GM12878 (cell line): Measurements from ENCODE around the gene AOPEP. TPM values are rescaled to one million over a fixed set of nuclear protein-coding genes. Genes with fewer than 3 reads are reported as not detected.

ENCODE experiments used
- ATAC-seq: fragments of 200-7000 bp; cut with Tn5 transposase; 3 replicates; pipeline ENCODE4 v1.9.1; 2020; ENCODE audit warnings: mild to moderate bottlenecking, moderate library complexity
- BruUV-seq: library from RNA; stranded (reverse); fragments of 400-500 nt; replicated peaks from 2 replicates; lab custom pipeline; 2021; lab: Mats Ljungman, UMichigan
- CTCF ChIA-PET: fragments of 300-600 bp; sonication (Branson Sonifier 250); formaldehyde crosslinking; extraction: SDS; loops from one replicate; lab custom pipeline; 2021; ENCODE audit warnings: inconsistent platforms; lab: Yijun Ruan, JAX
- POLR2A ChIA-PET: fragments of 350-600 bp; formaldehyde crosslinking; extraction: SDS; loops from one replicate; lab custom pipeline; 2021; ENCODE audit warnings: inconsistent platforms; lab: Charles Lee
- RAD21 ChIA-PET: fragments of 300-600 bp; sonication (Branson Sonifier 250); formaldehyde crosslinking; loops from one replicate; lab custom pipeline; 2023; ENCODE audit warnings: antibody characterized with exemption; ENCODE audit not compliant: unreplicated experiment; lab: Charles Lee
- SMC1A ChIA-PET: fragments of 300-600 bp; sonication (Branson Sonifier 250); formaldehyde crosslinking; loops from one replicate; lab custom pipeline; 2023; ENCODE audit not compliant: unreplicated experiment, uncharacterized antibody; lab: Charles Lee
- DNase-seq: peaks from one replicate; pipeline ENCODE4 v3.0.0-alpha.2; 2011; ENCODE audit warnings: low read depth, low spot score
- FAIRE-seq: peaks from 3 replicates; lab custom pipeline; 2011; peaks lifted over from hg19 to GRCh38; lab: Jason Lieb, UNC
- H2AFZ ChIP-seq: 2 replicates; pipeline ENCODE4 v1.6.0; 2011; ENCODE audit warnings: low read depth, low read length, control low read depth; ENCODE audit not compliant: control insufficient read depth
- H3K27ac ChIP-seq: 2 replicates; pipeline ENCODE4 v1.5.1; 2011; ENCODE audit warnings: control low read depth; ENCODE audit not compliant: control insufficient read depth, insufficient read depth
- H3K27me3 ChIP-seq, 2 experiments: replicated peaks in 1 of 2; 2 replicates each; pipeline versions ENCODE4 v1.6.0 to v1.6.1; 2011; ENCODE audit warnings: low read length in 1 of 2; ENCODE audit not compliant: control insufficient read depth in 2 of 2, insufficient read depth in 2 of 2
- H3K36me3 ChIP-seq, 2 experiments: 2 replicates each; pipeline ENCODE4 v1.5.1; 2011; ENCODE audit warnings: low read length in 1 of 2; ENCODE audit not compliant: control insufficient read depth in 2 of 2, insufficient read depth in 2 of 2
- H3K4me1 ChIP-seq: 2 replicates; pipeline ENCODE4 v1.6.1; 2011; ENCODE audit warnings: mild to moderate bottlenecking, low read length, moderate library complexity, mixed read lengths; ENCODE audit not compliant: control insufficient read depth, insufficient read depth
- H3K4me2 ChIP-seq: 2 replicates; pipeline ENCODE4 v1.6.0; 2011; ENCODE audit warnings: control low read depth; ENCODE audit not compliant: control insufficient read depth, insufficient read depth
- H3K4me3 ChIP-seq: fragments of 200-600 bp; sonication (generic); 2 replicates; pipeline ENCODE4 v1.5.1; 2016
- H3K79me2 ChIP-seq: 2 replicates; pipeline ENCODE4 v1.6.0; 2011; ENCODE audit warnings: low read length; ENCODE audit not compliant: control insufficient read depth, insufficient read depth
- H3K9ac ChIP-seq: 2 replicates; pipeline ENCODE4 v1.8.0; 2011; ENCODE audit warnings: low read length, control low read depth, mixed read lengths; ENCODE audit not compliant: control insufficient read depth, insufficient read depth
- H3K9me3 ChIP-seq: replicated peaks from 3 replicates; pipeline ENCODE4 v1.5.1; 2011; ENCODE audit warnings: mild to moderate bottlenecking, low read length; ENCODE audit not compliant: control insufficient read depth, insufficient read depth
- H4K20me1 ChIP-seq: 2 replicates; pipeline ENCODE4 v1.6.0; 2011; ENCODE audit not compliant: control insufficient read depth, insufficient read depth
- CHD2 ChIP-seq: IDR thresholded peaks from 2 replicates; pipeline ENCODE4 v1.6.1; 2011; ENCODE audit warnings: low read depth, low read length, improper control_type of control experiment, borderline replicate concordance
- CHD4 ChIP-seq: fragments of 200-600 bp; sonication (generic); IDR thresholded peaks from 2 replicates; pipeline ENCODE4 v1.6.1; 2016; ENCODE audit warnings: mild to moderate bottlenecking
- GABPA ChIP-seq: IDR thresholded peaks from 2 replicates; pipeline ENCODE4 v1.6.1; 2014; ENCODE audit warnings: antibody characterized with exemption, low read depth, mild to moderate bottlenecking, inconsistent platforms
- HDGF ChIP-seq: fragments of 450-650 bp; IDR thresholded peaks from 2 replicates; pipeline ENCODE4 v1.6.1; 2016; ENCODE audit warnings: antibody characterized with exemption
- IKZF1 ChIP-seq: fragments of 450-650 bp; conservative IDR thresholded peaks from 2 replicates; pipeline ENCODE4 v1.6.1; 2017; ENCODE audit warnings: antibody characterized with exemption, mild to moderate bottlenecking
- IKZF2 ChIP-seq, 2 experiments: fragments of 450-650 bp; IDR thresholded peaks; 2 replicates each; pipeline ENCODE4 v1.6.1; 2017; ENCODE audit warnings: mild to moderate bottlenecking in 2 of 2, moderate library complexity in 2 of 2
- LARP7 ChIP-seq: fragments of 450-650 bp; IDR thresholded peaks from 2 replicates; pipeline ENCODE4 v1.6.1; 2017; ENCODE audit warnings: mild to moderate bottlenecking
- MEF2A ChIP-seq: IDR thresholded peaks from 2 replicates; pipeline ENCODE4 v1.6.1; 2011; ENCODE audit warnings: low read depth, mild to moderate bottlenecking, low read length, moderate library complexity; ENCODE audit not compliant: insufficient read depth
- MTA2 ChIP-seq: fragments of 450-650 bp; IDR thresholded peaks from 2 replicates; pipeline ENCODE4 v1.6.1; 2016; ENCODE audit warnings: low read depth, mild to moderate bottlenecking, moderate library complexity
- NKRF ChIP-seq: fragments of 450-650 bp; conservative IDR thresholded peaks from 2 replicates; pipeline ENCODE4 v1.6.1; 2017; ENCODE audit warnings: mild to moderate bottlenecking, moderate library complexity
- NRF1 ChIP-seq: conservative IDR thresholded peaks from 2 replicates; pipeline ENCODE4 v1.6.1; 2011; ENCODE audit warnings: mild to moderate bottlenecking, low read depth, low read length, improper control_type of control experiment
- PML ChIP-seq: IDR thresholded peaks from 2 replicates; pipeline ENCODE4 v1.6.1; 2012; ENCODE audit warnings: low read length, inconsistent platforms
- POLR2A ChIP-seq: IDR thresholded peaks from 2 replicates; pipeline ENCODE4 v1.6.1; 2011; ENCODE audit warnings: low read depth, mild to moderate bottlenecking, low read length
- RAD21 ChIP-seq: IDR thresholded peaks from 2 replicates; pipeline ENCODE4 v1.6.1; 2011; ENCODE audit warnings: mild to moderate bottlenecking, low read depth, low read length, moderate library complexity; ENCODE audit not compliant: insufficient read depth
- RUNX3 ChIP-seq: IDR thresholded peaks from 2 replicates; pipeline ENCODE4 v1.6.1; 2012; ENCODE audit warnings: low read length, inconsistent platforms
- TCF12 ChIP-seq: IDR thresholded peaks from 2 replicates; pipeline ENCODE4 v1.6.1; 2011; ENCODE audit warnings: low read depth, mild to moderate bottlenecking, low read length
- TCF3 ChIP-seq: IDR thresholded peaks from 2 replicates; pipeline ENCODE4 v1.6.1; 2012; ENCODE audit warnings: low read depth, mild to moderate bottlenecking, low read length, borderline replicate concordance; ENCODE audit not compliant: insufficient read depth
- ZNF274 ChIP-seq: IDR thresholded peaks from one replicate; pipeline ENCODE4 v1.8.0; 2011; ENCODE audit not compliant: insufficient read length, insufficient read depth
- ZNF384 ChIP-seq: IDR thresholded peaks from 2 replicates; pipeline ENCODE4 v1.6.1; 2012; ENCODE audit warnings: low read depth, mild to moderate bottlenecking, low read length, improper control_type of control experiment, borderline replicate concordance
- WGBS: methylation state at CpG from one replicate; pipeline ENCODE4 v1.1.6; 2016; ENCODE audit warnings: low lambda C conversion rate; ENCODE audit not compliant: insufficient replicate concordance, insufficient coverage; ENCODE audit errors: missing lambda C conversion rate; 5-methylcytosine and 5-hydroxymethylcytosine counted together
- in situ Hi-C: fragments of 300-500 bp; cut with MboI; formaldehyde crosslinking; loops from 9 replicates; pipeline ENCODE4 v1.14.3; 2018; ENCODE audit warnings: mixed read lengths
- intact Hi-C: fragments of 100-400 bp; cut with micrococcal nuclease; formaldehyde crosslinking; loops from one replicate; pipeline ENCODE4 v1.14.2; 2022; ENCODE audit not compliant: unreplicated experiment
- polyA plus RNA-seq, 11 experiments: library from polyadenylated mRNA; depleted of rRNA in 4 of 11; unstranded in 6 of 11; stranded (reverse) in 5 of 11; fragments of >200 nt; fragmentation: Nextera tagmentation in 4 of 11; fragmentation: Illumina TruSeq in 1 of 11; extraction: Ambion mirVana in 4 of 11; extraction: Trizol in 1 of 11; gene quantifications; 1 replicate in 1 of 11; 2 replicates in 10 of 11; pipeline versions ENCODE4 v1.2.1 to v1.2.3, GENCODE V29; 2011 to 2016; ENCODE audit warnings: inconsistent platforms in 2 of 11, missing spikeins in 2 of 11, low read depth in 1 of 11
- total RNA-seq, 4 experiments: library from RNA; depleted of rRNA in 3 of 4; stranded (reverse); fragments of >200 nt in 3 of 4; fragmentation: Illumina TruSeq in 1 of 4; extraction: Trizol in 1 of 4; gene quantifications; 2 replicates each; pipeline versions ENCODE4 v1.2.1 to v1.2.3, GENCODE V29; 2013 to 2021
- TF ChIP-seq, protein P1 (sequence below): fragments of 450-650 bp; IDR thresholded peaks from 2 replicates; pipeline ENCODE4 v1.6.1; 2017; ENCODE audit warnings: mild to moderate bottlenecking, moderate library complexity

The AOPEP gene
- total and polyA plus RNA-seq, 10 of the 15 experiments (the other 5 are each of a cell fraction or from before 2014, with no cell fraction given), result 2.3 to 16.9 (median 10.1) TPM

GRCh38 chr9:94821098-94821887 is 94.8 kb downstream of the AOPEP start:
- Histone ChIP-seq H3K9ac (no peak overlapping the region), H3K79me2 (no peaks in the 10 kb centered on the region), H3K4me2 (peak overlapping the region; percentile 62), H3K4me1 (peaks cover 11% of the 10 kb centered on the region), H2AFZ (no peak overlapping the region), H4K20me1 (no peaks in the 10 kb centered on the region), H3K4me3 (no peak overlapping the region), H3K36me3 (no peaks in the 10 kb centered on the region), H3K9me3 (no peaks in the 10 kb centered on the region), H3K27ac (peak overlapping the region; percentile 56), H3K27me3 (no peaks in the 10 kb centered on the region)
- ChIA-PET RAD21 (interaction anchor here (1.2 to 2.3 kb wide), 6 partner anchors 8 to 54 kb away, joined by 3 to 7 read pairs (median 4); no protein-coding TSS in a partner anchor), SMC1A (interaction anchor here (0.7 to 3.7 kb wide), 10 partner anchors 10 to 96 kb away, joined by 3 to 16 read pairs (median 5); no protein-coding TSS in a partner anchor), POLR2A (interaction anchor here (1.4 to 2.0 kb wide), 4 partner anchors 9 to 40 kb away, joined by 3 to 7 read pairs (median 5); no protein-coding TSS in a partner anchor), CTCF (interaction anchor here (0.6 to 1.9 kb wide), 3 partner anchors 9 to 152 kb away, joined by 3 to 6 read pairs (median 4); no protein-coding TSS in a partner anchor)
- DNase-seq (peak; percentile 59), ATAC-seq (peak; percentile 94), FAIRE-seq (peak; percentile 97)
- BruUV-seq, result no TSS peak
- 39% methylated on average over 3 of the region's 3 CpGs for WGBS
- intact Hi-C loops (no loop called here), in situ Hi-C loops (no loop called here)
- TF ChIP-seq IKZF1, result peak; percentile 82
- no peak for TF ChIP-seq PML
- TF ChIP-seq CHD4, result no peak
- TF ChIP-seq CHD2, result no peak
- 0 out of 2 replicates have a peak, but pooled peaks have one; percentile 36 for TF ChIP-seq TCF12
- no peak for TF ChIP-seq HDGF
- no peak for TF ChIP-seq TCF3
- no peak for TF ChIP-seq POLR2A
- peak; percentile 60; the same call in 1 of the 2 replicates for TF ChIP-seq MTA2
- no peak for TF ChIP-seq MEF2A
- no peak; the same call in 1 of the 2 replicates for TF ChIP-seq ZNF384
- TF ChIP-seq LARP7, result no peak
- no peak for TF ChIP-seq RAD21
- no peak for TF ChIP-seq GABPA
- TF ChIP-seq, protein P1, sequence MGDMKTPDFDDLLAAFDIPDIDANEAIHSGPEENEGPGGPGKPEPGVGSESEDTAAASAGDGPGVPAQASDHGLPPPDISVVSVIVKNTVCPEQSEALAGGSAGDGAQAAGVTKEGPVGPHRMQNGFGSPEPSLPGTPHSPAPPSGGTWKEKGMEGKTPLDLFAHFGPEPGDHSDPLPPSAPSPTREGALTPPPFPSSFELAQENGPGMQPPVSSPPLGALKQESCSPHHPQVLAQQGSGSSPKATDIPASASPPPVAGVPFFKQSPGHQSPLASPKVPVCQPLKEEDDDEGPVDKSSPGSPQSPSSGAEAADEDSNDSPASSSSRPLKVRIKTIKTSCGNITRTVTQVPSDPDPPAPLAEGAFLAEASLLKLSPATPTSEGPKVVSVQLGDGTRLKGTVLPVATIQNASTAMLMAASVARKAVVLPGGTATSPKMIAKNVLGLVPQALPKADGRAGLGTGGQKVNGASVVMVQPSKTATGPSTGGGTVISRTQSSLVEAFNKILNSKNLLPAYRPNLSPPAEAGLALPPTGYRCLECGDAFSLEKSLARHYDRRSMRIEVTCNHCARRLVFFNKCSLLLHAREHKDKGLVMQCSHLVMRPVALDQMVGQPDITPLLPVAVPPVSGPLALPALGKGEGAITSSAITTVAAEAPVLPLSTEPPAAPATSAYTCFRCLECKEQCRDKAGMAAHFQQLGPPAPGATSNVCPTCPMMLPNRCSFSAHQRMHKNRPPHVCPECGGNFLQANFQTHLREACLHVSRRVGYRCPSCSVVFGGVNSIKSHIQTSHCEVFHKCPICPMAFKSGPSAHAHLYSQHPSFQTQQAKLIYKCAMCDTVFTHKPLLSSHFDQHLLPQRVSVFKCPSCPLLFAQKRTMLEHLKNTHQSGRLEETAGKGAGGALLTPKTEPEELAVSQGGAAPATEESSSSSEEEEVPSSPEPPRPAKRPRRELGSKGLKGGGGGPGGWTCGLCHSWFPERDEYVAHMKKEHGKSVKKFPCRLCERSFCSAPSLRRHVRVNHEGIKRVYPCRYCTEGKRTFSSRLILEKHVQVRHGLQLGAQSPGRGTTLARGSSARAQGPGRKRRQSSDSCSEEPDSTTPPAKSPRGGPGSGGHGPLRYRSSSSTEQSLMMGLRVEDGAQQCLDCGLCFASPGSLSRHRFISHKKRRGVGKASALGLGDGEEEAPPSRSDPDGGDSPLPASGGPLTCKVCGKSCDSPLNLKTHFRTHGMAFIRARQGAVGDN, result 0 out of 2 replicates have a peak, but pooled peaks have one; percentile 30
- TF ChIP-seq ZNF274, result no peak
- TF ChIP-seq NKRF, result no peak
- TF ChIP-seq IKZF2 (IDR thresholded peaks at IDR 0.05), result peak; percentile 85 to 93
- peak; percentile 85 for TF ChIP-seq RUNX3
- TF ChIP-seq NRF1, result no peak
